KMS-11 (cell line): ENCODE results near the gene TM9SF1.
A peak's percentile ranks its signal among the peaks of the same experiment; 100 is the strongest.

Experiments used
- H2AFZ ChIP-seq: fragments of 200-600 bp; sonication (generic); 2 replicates; pipeline ENCODE4 v1.6.1; 2016; ENCODE audit warnings: antibody characterized with exemption, mixed run types, low read depth
- H3K27ac ChIP-seq: fragments of 200-600 bp; sonication (generic); 2 replicates; pipeline ENCODE4 v1.6.1; 2016; ENCODE audit warnings: mild to moderate bottlenecking, mixed run types
- H3K27me3 ChIP-seq: fragments of 200-600 bp; sonication (generic); 2 replicates; pipeline ENCODE4 v1.6.1; 2017; ENCODE audit warnings: mild to moderate bottlenecking, low read depth, mixed run types, moderate library complexity; ENCODE audit not compliant: insufficient read depth
- H3K36me3 ChIP-seq: fragments of 200-600 bp; sonication (generic); 2 replicates; pipeline ENCODE4 v1.6.1; 2017; ENCODE audit warnings: mild to moderate bottlenecking, mixed run types; ENCODE audit not compliant: insufficient read depth
- H3K4me1 ChIP-seq: fragments of 200-600 bp; sonication (generic); 2 replicates; pipeline ENCODE4 v1.6.1; 2016; ENCODE audit warnings: mild to moderate bottlenecking, low read depth, mixed run types; ENCODE audit not compliant: poor library complexity, severe bottlenecking
- H3K4me2 ChIP-seq: fragments of 200-600 bp; sonication (generic); 2 replicates; pipeline ENCODE4 v1.7.0; 2016; ENCODE audit warnings: mild to moderate bottlenecking, mixed run types
- H3K4me3 ChIP-seq: fragments of 200-600 bp; sonication (generic); IDR thresholded peaks from 2 replicates; pipeline ENCODE4 v1.6.1; 2017; ENCODE audit warnings: low read depth, low read length, mixed read lengths; ENCODE audit not compliant: insufficient read depth
- H3K79me2 ChIP-seq: fragments of 200-600 bp; sonication (generic); 2 replicates; pipeline ENCODE4 v1.6.1; 2016; ENCODE audit warnings: low read depth, mixed run types; ENCODE audit not compliant: insufficient read depth
- H3K9ac ChIP-seq: fragments of 200-600 bp; sonication (generic); 2 replicates; pipeline ENCODE4 v1.6.1; 2016; ENCODE audit warnings: mild to moderate bottlenecking, mixed run types
- H4K20me1 ChIP-seq: fragments of 200-600 bp; sonication (generic); 2 replicates; pipeline ENCODE4 v1.6.1; 2016; ENCODE audit warnings: mild to moderate bottlenecking, mixed run types; ENCODE audit not compliant: insufficient read depth
- CTCF ChIP-seq: fragments of 200-600 bp; sonication (generic); conservative IDR thresholded peaks from 2 replicates; pipeline ENCODE4 v1.6.1; 2017; ENCODE audit warnings: low read depth, mild to moderate bottlenecking, antibody characterized with exemption, low read length, moderate library complexity, mixed read lengths

TM9SF1 gene

GRCh38 chr14:24216345-24216699 lies 21.1 kb upstream of the TM9SF1 start:
- Histone ChIP-seq H3K9ac (no peak overlapping the region), H2AFZ (no peak overlapping the region), H3K4me2 (no peak overlapping the region), H3K4me1 (peaks cover 22% of the 10 kb centered on the region), H3K4me3 (no peak overlapping the region), H3K79me2 (peaks cover 9% of the 10 kb centered on the region; the same call in 1 of the 2 replicates), H3K27ac (peak overlapping the region; percentile 58; the same call in 1 of the 2 replicates), H3K27me3 (no peaks in the 10 kb centered on the region), H4K20me1 (no peaks in the 10 kb centered on the region), H3K36me3 (no peaks in the 10 kb centered on the region)
- no peak for TF ChIP-seq CTCF

GRCh38 chr14:24215495-24216344 lies 20.5 kb upstream of the TM9SF1 start, which contains the start of gene MDP1:
TSS of gene MDP1 (minus strand) at chr14:24216066. CDS start at chr14:24215955, 111 bp downstream.
- peak within 1 kb of the TSS; percentile 53; the same call in 1 of the 2 replicates for H3K9ac ChIP-seq
- TF ChIP-seq CTCF: 0 out of 2 replicates have a peak, but pooled peaks have one; percentile 46
- no peaks in the 10 kb centered on the region for H3K36me3 ChIP-seq
- peak within 1 kb of the TSS; percentile 58 for H3K27ac ChIP-seq
- peak within 1 kb of the TSS; percentile 64 for H2AFZ ChIP-seq
- H3K4me2 ChIP-seq: peak within 1 kb of the TSS; percentile 64
- no peaks in the 10 kb centered on the region for H4K20me1 ChIP-seq
- peaks cover 9% of the 10 kb centered on the region; the same call in 1 of the 2 replicates for H3K79me2 ChIP-seq
- no peak within 1 kb of the TSS for H3K4me3 ChIP-seq
- H3K4me1 ChIP-seq: peaks cover 22% of the 10 kb centered on the region
- H3K27me3 ChIP-seq: no peaks in the 10 kb centered on the region

GRCh38 chr14:24213866-24214662 lies 18.8 kb upstream of the TM9SF1 start:
- peak overlapping the region; percentile 64 for H3K4me2 ChIP-seq
- H3K4me1 ChIP-seq: peaks cover 22% of the 10 kb centered on the region
- no peak for TF ChIP-seq CTCF
- H3K79me2 ChIP-seq: 0 out of 2 replicates have a peak, but pooled peaks cover 9% of the 10 kb centered on the region
- no peaks in the 10 kb centered on the region for H4K20me1 ChIP-seq
- H3K9ac ChIP-seq: peak overlapping the region; percentile 81; the same call in 1 of the 2 replicates
- H2AFZ ChIP-seq: peak overlapping the region; percentile 45; the same call in 1 of the 2 replicates
- no peaks in the 10 kb centered on the region for H3K27me3 ChIP-seq
- no peaks in the 10 kb centered on the region for H3K36me3 ChIP-seq
- peak overlapping the region; percentile 89 for H3K27ac ChIP-seq
- no peak overlapping the region for H3K4me3 ChIP-seq

- Histone ChIP-seq H4K20me1 (no peaks in the 10 kb centered on the region), H3K9ac (peak within 1 kb of the TSS; percentile 81), H3K79me2 (0 out of 2 replicates have a peak, but pooled peaks cover 9% of the 10 kb centered on the region), H3K27me3 (no peaks in the 10 kb centered on the region), H3K27ac (peak within 1 kb of the TSS; percentile 89), H2AFZ (peak within 1 kb of the TSS; percentile 45; the same call in 1 of the 2 replicates), H3K36me3 (no peaks in the 10 kb centered on the region), H3K4me2 (peak within 1 kb of the TSS; percentile 64), H3K4me1 (peaks cover 22% of the 10 kb centered on the region), H3K4me3 (no peak within 1 kb of the TSS)
- TF ChIP-seq CTCF: no peak
Observed at GRCh38 chr14:24212924-24213865, 18.0 kb upstream of the TM9SF1 start, which contains the start of gene CHMP4A. TSS of gene CHMP4A (minus strand) at chr14:24213488. CDS start at chr14:24213439, 49 bp downstream.
